CD4-positive, alpha-beta T cell treated with Interleukin-4 for 1 hour (primary cell): ENCODE results near the gene SLC17A4.

Experiments
- DNase-seq, 2 donors: peaks; one replicate each; pipeline ENCODE4 v3.0.0-alpha.2; 2020 to 2022

The SLC17A4 gene

GRCh38 chr6:25829375-25829774, 74.8 kb downstream of the SLC17A4 start:
- no peak for DNase-seq

GRCh38 chr6:25830458-25830857, 75.9 kb downstream of the SLC17A4 start:
- DNase-seq = no peak
